ENCODE data around the gene SHANK3.
A peak's percentile ranks its signal among the peaks of the same experiment; 100 is the strongest.
"Not testable (repeated sequence)": the region's sequence is repeated elsewhere in the genome, so short reads cannot be mapped to it uniquely, and the experiment has no call there.

The SHANK3 gene

GRCh38 chr22:50627642-50628542 is 44.7 kb upstream of the SHANK3 start, which contains the start of gene ARSA:
ARSA (minus strand) TSS chr22:50628152; CDS start chr22:50627779, 373 bp downstream.
- Histone ChIP-seq H3K27ac (peak within 1 kb of the TSS in 1 of 2 donors; percentile 66), H3K4me3 (peak within 1 kb of the TSS; percentile 79)
- peak; percentile 88 for DNase-seq (ENCODE audit: low spot score)
- no peak for TF ChIP-seq CTCF (IDR thresholded peaks at IDR 0.05)

DNA sequence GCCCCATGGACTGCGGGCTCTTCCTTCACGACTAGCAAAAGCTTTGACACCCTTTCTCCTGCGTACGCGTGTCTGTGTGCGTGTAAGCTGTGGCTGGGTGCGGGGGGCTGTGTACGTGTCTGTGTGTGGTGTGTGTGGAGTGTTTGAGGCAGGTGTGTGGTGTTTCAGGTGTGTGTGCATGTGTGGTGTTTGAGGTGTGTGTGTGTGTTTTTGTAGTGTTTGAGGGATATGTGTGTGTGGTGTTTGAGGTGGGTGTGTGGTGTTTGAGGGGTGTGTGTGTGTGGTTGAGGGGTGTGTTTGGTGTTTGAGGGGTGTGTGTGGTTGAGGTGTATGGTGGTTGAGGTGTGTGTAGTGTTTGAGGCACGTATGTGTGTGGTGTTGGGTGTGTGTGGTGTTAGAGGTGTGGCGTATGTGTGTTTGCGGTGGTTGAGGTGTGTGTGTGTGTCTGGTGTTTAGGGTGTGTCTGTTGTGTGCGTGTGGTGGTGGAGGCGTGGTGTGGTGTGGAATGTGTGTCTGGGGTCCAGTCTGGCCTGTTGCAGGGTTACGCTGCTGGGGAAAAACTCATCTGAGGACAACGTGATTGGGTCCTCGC is 44.0 kb upstream of the SHANK3 start:
- Histone ChIP-seq H3K27ac (peak overlapping the region in 1 of 2 donors; percentile 66), H3K4me3 (peak overlapping the region; percentile 79)
- DNase-seq (ENCODE audit: low spot score): no peak
- TF ChIP-seq CTCF (IDR thresholded peaks at IDR 0.05): no peak

- no peak for TF ChIP-seq CTCF (IDR thresholded peaks at IDR 0.05)
- no peak overlapping the region for H3K4me3 ChIP-seq
- DNase-seq (ENCODE audit: low spot score): no peak
- no peak overlapping the region for H3K27ac ChIP-seq
These were observed 42.2 kb upstream of the SHANK3 start for GRCh38 chr22:50630376-50630775.

- no peak for DNase-seq (ENCODE audit: low spot score)
- no peak for TF ChIP-seq CTCF (IDR thresholded peaks at IDR 0.05)
- Histone ChIP-seq H3K27ac (no peak overlapping the region), H3K4me3 (no peak overlapping the region)
These were observed 39.5 kb upstream of the SHANK3 start for GRCh38 chr22:50633086-50633485.

DNA sequence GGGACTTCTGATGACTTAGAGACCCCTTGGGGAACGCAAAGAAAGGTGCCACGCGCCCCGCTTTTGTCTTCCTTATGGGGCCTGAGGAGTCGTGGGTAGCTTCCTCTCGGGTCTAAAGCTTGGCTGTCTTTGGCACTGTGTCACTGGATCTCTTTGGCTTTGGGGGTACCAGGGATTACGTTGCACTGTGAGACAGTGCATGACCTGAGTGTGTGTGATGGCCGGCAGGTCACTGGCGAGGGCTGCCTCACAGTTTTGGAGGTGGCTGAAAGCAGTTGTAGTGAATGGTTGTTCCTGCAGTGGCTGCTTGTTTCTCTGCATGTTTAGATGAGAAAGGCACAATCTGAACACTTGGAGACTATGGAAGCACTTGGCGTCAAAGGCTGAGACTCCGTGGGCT is 38.9 kb upstream of the SHANK3 start:
- no peak overlapping the region for H3K27ac ChIP-seq

GRCh38 chr22:50635591-50635990 is 37.0 kb upstream of the SHANK3 start:
- H3K4me3 ChIP-seq: no peak overlapping the region
- no peak overlapping the region for H3K27ac ChIP-seq
- TF ChIP-seq CTCF (IDR thresholded peaks at IDR 0.05): no peak
- no peak for DNase-seq (ENCODE audit: low spot score)

More for the DNA sequence above, 38.9 kb upstream of the SHANK3 start:
- TF ChIP-seq CTCF (IDR thresholded peaks at IDR 0.05): no peak
- H3K4me3 ChIP-seq: no peak overlapping the region
- DNase-seq (ENCODE audit: low spot score): no peak

- DNase-seq (ENCODE audit: low spot score); H3K27ac ChIP-seq; H3K4me3 ChIP-seq: not testable (repeated sequence)
These were observed 32.3 kb upstream of the SHANK3 start for GRCh38 chr22:50640296-50640695.
